ENCODE measurements around the gene TBC1D1. TPM values are rescaled to one million over a fixed set of nuclear protein-coding genes. Genes with fewer than 3 reads are reported as not detected.

Gene TBC1D1
- polyA plus RNA-seq, 1 donor from 2014 or later, result 23.2 TPM

DNA sequence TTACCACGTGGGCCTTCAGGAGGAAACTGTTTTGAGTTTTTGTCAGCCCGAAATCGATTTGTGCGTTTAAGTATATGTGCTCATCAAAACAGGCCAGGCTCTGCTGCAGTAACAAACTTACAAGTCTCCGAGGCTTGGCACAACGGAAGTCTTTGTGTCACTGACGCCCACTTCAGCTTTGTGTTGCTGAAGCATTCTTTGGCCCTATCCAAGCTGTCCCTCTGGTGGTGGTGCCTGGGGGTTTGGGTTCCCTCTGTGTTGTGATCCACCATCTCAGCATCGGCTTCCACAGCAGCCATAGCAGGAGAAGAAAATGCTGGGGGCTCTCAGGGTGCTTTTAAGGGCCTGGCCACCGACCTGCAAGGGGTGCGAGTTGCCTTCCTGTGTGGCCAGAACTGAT, 245.7 kb downstream of the TBC1D1 start:
- H3K79me2 ChIP-seq (replicated peaks; ENCODE audit: insufficient read depth, low read length), result no peaks in the 10 kb centered on the region
- H3K27ac ChIP-seq (ENCODE audit: low read length), result no peak overlapping the region
- H3F3A ChIP-seq (ENCODE audit: insufficient read depth, low read length, poor library complexity, severe bottlenecking), result no peaks in the 10 kb centered on the region
- TF ChIP-seq EP300 (conservative IDR thresholded peaks at IDR 0.05; ENCODE audit: poor library complexity, severe bottlenecking) (no peak), POLR2AphosphoS5 (IDR thresholded peaks at IDR 0.05) (no peak), MXI1 (conservative IDR thresholded peaks at IDR 0.05; ENCODE audit: poor library complexity, severe bottlenecking) (no peak), EZH2 (IDR thresholded peaks at IDR 0.05; ENCODE audit: borderline replicate concordance, insufficient read depth, low read length, poor library complexity, severe bottlenecking) (no peak), RAD21 (conservative IDR thresholded peaks at IDR 0.05) (no peak), SMC3 (conservative IDR thresholded peaks at IDR 0.05; ENCODE audit: poor library complexity) (no peak), TAF1 (IDR thresholded peaks at IDR 0.05; ENCODE audit: low read depth) (no peak)
- TF ChIP-seq, protein P1, sequence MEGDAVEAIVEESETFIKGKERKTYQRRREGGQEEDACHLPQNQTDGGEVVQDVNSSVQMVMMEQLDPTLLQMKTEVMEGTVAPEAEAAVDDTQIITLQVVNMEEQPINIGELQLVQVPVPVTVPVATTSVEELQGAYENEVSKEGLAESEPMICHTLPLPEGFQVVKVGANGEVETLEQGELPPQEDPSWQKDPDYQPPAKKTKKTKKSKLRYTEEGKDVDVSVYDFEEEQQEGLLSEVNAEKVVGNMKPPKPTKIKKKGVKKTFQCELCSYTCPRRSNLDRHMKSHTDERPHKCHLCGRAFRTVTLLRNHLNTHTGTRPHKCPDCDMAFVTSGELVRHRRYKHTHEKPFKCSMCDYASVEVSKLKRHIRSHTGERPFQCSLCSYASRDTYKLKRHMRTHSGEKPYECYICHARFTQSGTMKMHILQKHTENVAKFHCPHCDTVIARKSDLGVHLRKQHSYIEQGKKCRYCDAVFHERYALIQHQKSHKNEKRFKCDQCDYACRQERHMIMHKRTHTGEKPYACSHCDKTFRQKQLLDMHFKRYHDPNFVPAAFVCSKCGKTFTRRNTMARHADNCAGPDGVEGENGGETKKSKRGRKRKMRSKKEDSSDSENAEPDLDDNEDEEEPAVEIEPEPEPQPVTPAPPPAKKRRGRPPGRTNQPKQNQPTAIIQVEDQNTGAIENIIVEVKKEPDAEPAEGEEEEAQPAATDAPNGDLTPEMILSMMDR (IDR thresholded peaks at IDR 0.05; ENCODE audit: poor library complexity, severe bottlenecking), result no peak
- TF ChIP-seq, protein P2, sequence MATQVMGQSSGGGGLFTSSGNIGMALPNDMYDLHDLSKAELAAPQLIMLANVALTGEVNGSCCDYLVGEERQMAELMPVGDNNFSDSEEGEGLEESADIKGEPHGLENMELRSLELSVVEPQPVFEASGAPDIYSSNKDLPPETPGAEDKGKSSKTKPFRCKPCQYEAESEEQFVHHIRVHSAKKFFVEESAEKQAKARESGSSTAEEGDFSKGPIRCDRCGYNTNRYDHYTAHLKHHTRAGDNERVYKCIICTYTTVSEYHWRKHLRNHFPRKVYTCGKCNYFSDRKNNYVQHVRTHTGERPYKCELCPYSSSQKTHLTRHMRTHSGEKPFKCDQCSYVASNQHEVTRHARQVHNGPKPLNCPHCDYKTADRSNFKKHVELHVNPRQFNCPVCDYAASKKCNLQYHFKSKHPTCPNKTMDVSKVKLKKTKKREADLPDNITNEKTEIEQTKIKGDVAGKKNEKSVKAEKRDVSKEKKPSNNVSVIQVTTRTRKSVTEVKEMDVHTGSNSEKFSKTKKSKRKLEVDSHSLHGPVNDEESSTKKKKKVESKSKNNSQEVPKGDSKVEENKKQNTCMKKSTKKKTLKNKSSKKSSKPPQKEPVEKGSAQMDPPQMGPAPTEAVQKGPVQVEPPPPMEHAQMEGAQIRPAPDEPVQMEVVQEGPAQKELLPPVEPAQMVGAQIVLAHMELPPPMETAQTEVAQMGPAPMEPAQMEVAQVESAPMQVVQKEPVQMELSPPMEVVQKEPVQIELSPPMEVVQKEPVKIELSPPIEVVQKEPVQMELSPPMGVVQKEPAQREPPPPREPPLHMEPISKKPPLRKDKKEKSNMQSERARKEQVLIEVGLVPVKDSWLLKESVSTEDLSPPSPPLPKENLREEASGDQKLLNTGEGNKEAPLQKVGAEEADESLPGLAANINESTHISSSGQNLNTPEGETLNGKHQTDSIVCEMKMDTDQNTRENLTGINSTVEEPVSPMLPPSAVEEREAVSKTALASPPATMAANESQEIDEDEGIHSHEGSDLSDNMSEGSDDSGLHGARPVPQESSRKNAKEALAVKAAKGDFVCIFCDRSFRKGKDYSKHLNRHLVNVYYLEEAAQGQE (IDR thresholded peaks at IDR 0.05; ENCODE audit: borderline replicate concordance), result no peak
- no peaks in the 10 kb centered on the region for H3K9me2 ChIP-seq (ENCODE audit: insufficient read depth, low read length)
- no peaks in the 10 kb centered on the region for H3K9me3 ChIP-seq (ENCODE audit: low read length)
- H2AFZ ChIP-seq (ENCODE audit: low read depth, low read length), result no peak overlapping the region
- no peak overlapping the region for H3K4me2 ChIP-seq (ENCODE audit: low read length)
- H3K9ac ChIP-seq (ENCODE audit: low read length), result no peak overlapping the region
- H4K20me1 ChIP-seq (ENCODE audit: insufficient read depth), result no peaks in the 10 kb centered on the region
- no peaks in the 10 kb centered on the region for H3K36me3 ChIP-seq (ENCODE audit: insufficient read depth, low read length)
- no peaks in the 10 kb centered on the region for H3K27me3 ChIP-seq (ENCODE audit: insufficient read depth, low read depth, low read length)
- no peak overlapping the region for H3K4me3 ChIP-seq (ENCODE audit: low read length)

DNA sequence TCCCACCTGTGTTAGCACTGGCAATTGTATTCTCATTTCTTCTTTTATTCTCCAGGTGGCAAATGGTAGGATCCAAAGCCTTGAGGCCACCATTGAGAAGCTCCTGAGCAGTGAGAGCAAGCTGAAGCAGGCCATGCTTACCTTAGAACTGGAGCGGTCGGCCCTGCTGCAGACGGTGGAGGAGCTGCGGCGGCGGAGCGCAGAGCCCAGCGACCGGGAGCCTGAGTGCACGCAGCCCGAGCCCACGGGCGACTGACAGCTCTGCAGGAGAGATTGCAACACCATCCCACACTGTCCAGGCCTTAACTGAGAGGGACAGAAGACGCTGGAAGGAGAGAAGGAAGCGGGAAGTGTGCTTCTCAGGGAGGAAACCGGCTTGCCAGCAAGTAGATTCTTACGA, 246.2 kb downstream of the TBC1D1 start:
- Histone ChIP-seq H3K9me2 (ENCODE audit: insufficient read depth, low read length) (no peaks in the 10 kb centered on the region), H3K27me3 (ENCODE audit: insufficient read depth, low read depth, low read length) (no peaks in the 10 kb centered on the region), H3K79me2 (replicated peaks; ENCODE audit: insufficient read depth, low read length) (no peaks in the 10 kb centered on the region), H3F3A (ENCODE audit: insufficient read depth, low read length, poor library complexity, severe bottlenecking) (no peaks in the 10 kb centered on the region), H3K4me2 (ENCODE audit: low read length) (no peak overlapping the region), H2AFZ (ENCODE audit: low read depth, low read length) (no peak overlapping the region), H4K20me1 (ENCODE audit: insufficient read depth) (no peaks in the 10 kb centered on the region), H3K36me3 (ENCODE audit: insufficient read depth, low read length) (no peaks in the 10 kb centered on the region), H3K9me3 (ENCODE audit: low read length) (no peaks in the 10 kb centered on the region), H3K4me3 (ENCODE audit: low read length) (no peak overlapping the region), H3K9ac (ENCODE audit: low read length) (no peak overlapping the region), H3K27ac (ENCODE audit: low read length) (no peak overlapping the region)
- TF ChIP-seq POLR2AphosphoS5 (IDR thresholded peaks at IDR 0.05) (no peak), MXI1 (conservative IDR thresholded peaks at IDR 0.05; ENCODE audit: poor library complexity, severe bottlenecking) (no peak), EP300 (conservative IDR thresholded peaks at IDR 0.05; ENCODE audit: poor library complexity, severe bottlenecking) (no peak), TAF1 (IDR thresholded peaks at IDR 0.05; ENCODE audit: low read depth) (no peak), EZH2 (IDR thresholded peaks at IDR 0.05; ENCODE audit: borderline replicate concordance, insufficient read depth, low read length, poor library complexity, severe bottlenecking) (no peak), RAD21 (conservative IDR thresholded peaks at IDR 0.05) (no peak), SMC3 (conservative IDR thresholded peaks at IDR 0.05; ENCODE audit: poor library complexity) (no peak)
- TF ChIP-seq, protein P1 (IDR thresholded peaks at IDR 0.05; ENCODE audit: poor library complexity, severe bottlenecking), result no peak
- TF ChIP-seq, protein P2 (IDR thresholded peaks at IDR 0.05; ENCODE audit: borderline replicate concordance), result no peak

Measured in neural cell (in vitro differentiated cells).